SIG-M5 treated with dmso at 0.1 percent for 504 hours (cell line): ENCODE results near the gene HCRTR1.

Experiments
- DNase-seq: peaks from one replicate; lab custom pipeline; 2025; ENCODE audit not compliant: unreplicated experiment; lab: John Stamatoyannopoulos, UW

The HCRTR1 gene

GRCh38 chr1:31665234-31665878 is 47.9 kb downstream of the HCRTR1 start:
- no peak for DNase-seq

- DNase-seq: no peak
Measured at GRCh38 chr1:31666263-31666963, 48.9 kb downstream of the HCRTR1 start.

- DNase-seq: no peak
Measured at GRCh38 chr1:31667065-31667785, 49.7 kb downstream of the HCRTR1 start.

GRCh38 chr1:31668303-31668883 is 50.9 kb downstream of the HCRTR1 start:
- DNase-seq: no peak

- no peak for DNase-seq
Measured at GRCh38 chr1:31669433-31669785, 51.9 kb downstream of the HCRTR1 start.

GRCh38 chr1:31669786-31670592 is 52.5 kb downstream of the HCRTR1 start:
- DNase-seq: peak; percentile 60

GRCh38 chr1:31670593-31670964 is 53.1 kb downstream of the HCRTR1 start:
- DNase-seq: no peak

GRCh38 chr1:31671147-31671546 is 53.7 kb downstream of the HCRTR1 start:
- no peak for DNase-seq

GRCh38 chr1:31671561-31672201 is 54.2 kb downstream of the HCRTR1 start:
- DNase-seq: no peak

GRCh38 chr1:31672986-31673385 is 55.5 kb downstream of the HCRTR1 start:
- DNase-seq: no peak

GRCh38 chr1:31673433-31673832 is 55.9 kb downstream of the HCRTR1 start:
- DNase-seq: no peak

GRCh38 chr1:31674626-31675025 is 57.1 kb downstream of the HCRTR1 start:
- DNase-seq: no peak

GRCh38 chr1:31675161-31675560 is 57.7 kb downstream of the HCRTR1 start:
- no peak for DNase-seq

- no peak for DNase-seq
Measured at GRCh38 chr1:31675756-31676155, 58.3 kb downstream of the HCRTR1 start.
